ENCODE measurements around the gene TBX19.

TBX19 gene

GRCh38 chr1:168330285-168330684, 49.6 kb downstream of the TBX19 start:
- CTCF ChIA-PET, result interaction anchor here (0.8 to 4.2 kb wide), 3 partner anchors 12 to 95 kb away, joined by 3 to 24 read pairs (median 4); no protein-coding TSS in a partner anchor
- no peak for TF ChIP-seq ZNF426 (tag by site-specific recombination; IDR thresholded peaks at IDR 0.05)
- no peak for TF ChIP-seq SETDB1 (IDR thresholded peaks at IDR 0.05; ENCODE audit: insufficient read length, low read length)
- no peak for TF ChIP-seq ZNF112 (tag by site-specific recombination; IDR thresholded peaks at IDR 0.05)
- no peak for TF ChIP-seq EGR2 (tag by site-specific recombination; IDR thresholded peaks at IDR 0.05; ENCODE audit: low read depth)
- no peak for TF ChIP-seq ZNF341 (tag by site-specific recombination; IDR thresholded peaks at IDR 0.05; ENCODE audit: low read depth)
- TF ChIP-seq ZNF660 (tag by site-specific recombination; IDR thresholded peaks at IDR 0.05), result no peak
- no peak for TF ChIP-seq ZNF488 (tag by site-specific recombination; IDR thresholded peaks at IDR 0.05)
- no peak for TF ChIP-seq ZNF155 (tag by site-specific recombination; IDR thresholded peaks at IDR 0.05)
- TF ChIP-seq ZNF416 (tag by site-specific recombination; IDR thresholded peaks at IDR 0.05), result no peak
- no peak for TF ChIP-seq ZSCAN16 (tag by site-specific recombination; IDR thresholded peaks at IDR 0.05)
- no peak for TF ChIP-seq TRIM28 (IDR thresholded peaks at IDR 0.05; ENCODE audit: borderline replicate concordance, low read length)
- no peak for TF ChIP-seq KLF9 (tag by site-specific recombination; IDR thresholded peaks at IDR 0.05; ENCODE audit: low read depth)
- no peak for TF ChIP-seq BCL6B (tag by site-specific recombination; IDR thresholded peaks at IDR 0.05)
- no peak for TF ChIP-seq ZNF37A (tag by site-specific recombination; IDR thresholded peaks at IDR 0.05)
- no peak for TF ChIP-seq ELK4 (IDR thresholded peaks at IDR 0.05; ENCODE audit: borderline replicate concordance, low read depth, low read length)
- TF ChIP-seq ZFP41 (tag by site-specific recombination; IDR thresholded peaks at IDR 0.05; ENCODE audit: borderline replicate concordance), result no peak
- TF ChIP-seq ZFP69B (tag by site-specific recombination; IDR thresholded peaks at IDR 0.05), result no peak
- no peak for TF ChIP-seq ZNF211 (tag by site-specific recombination; IDR thresholded peaks at IDR 0.05; ENCODE audit: low read depth)
- POLR2A ChIA-PET, result no interaction called here
- H3K27ac ChIP-seq (ENCODE audit: extremely low read depth, low read depth, low read length), result no peak overlapping the region
- no peaks in the 10 kb centered on the region for H3K36me3 ChIP-seq (ENCODE audit: control insufficient read depth in 2 of 2, insufficient read depth in 1 of 2, low read length in 2 of 2)
- no peaks in the 10 kb centered on the region for H3K4me1 ChIP-seq (ENCODE audit: control insufficient read depth, insufficient read depth, low read length)
- no peak overlapping the region for H3K4me3 ChIP-seq (ENCODE audit: low read depth, low read length)
- H3K9me3 ChIP-seq (ENCODE audit: control insufficient read depth, insufficient read depth, low read depth, low read length), result no peaks in the 10 kb centered on the region

- CTCF ChIA-PET, result interaction anchor here (0.6 to 4.2 kb wide), 5 partner anchors 10 to 1199 kb away, joined by 3 to 24 read pairs (median 3); no protein-coding TSS in a partner anchor
- Histone ChIP-seq H3K9me3 (ENCODE audit: control insufficient read depth, insufficient read depth, low read depth, low read length) (no peaks in the 10 kb centered on the region), H3K27ac (ENCODE audit: extremely low read depth, low read depth, low read length) (no peak overlapping the region), H3K36me3 (ENCODE audit: control insufficient read depth in 2 of 2, insufficient read depth in 1 of 2, low read length in 2 of 2) (no peaks in the 10 kb centered on the region), H3K4me1 (ENCODE audit: control insufficient read depth, insufficient read depth, low read length) (no peaks in the 10 kb centered on the region), H3K4me3 (ENCODE audit: low read depth, low read length) (no peak overlapping the region)
- POLR2A ChIA-PET, result no interaction called here
- no peak for TF ChIP-seq ZNF10 (tag by site-specific recombination; IDR thresholded peaks at IDR 0.05)
- TF ChIP-seq GLIS2 (tag by site-specific recombination; IDR thresholded peaks at IDR 0.05), result no peak
- no peak for TF ChIP-seq BCL6B (tag by site-specific recombination; IDR thresholded peaks at IDR 0.05)
- TF ChIP-seq SP7 (tag by site-specific recombination; IDR thresholded peaks at IDR 0.05), result no peak
- TF ChIP-seq ZNF398 (tag by site-specific recombination; IDR thresholded peaks at IDR 0.05), result no peak
- no peak for TF ChIP-seq ZNF596 (tag by site-specific recombination; IDR thresholded peaks at IDR 0.05)
- TF ChIP-seq ZNF423 (tag by site-specific recombination; IDR thresholded peaks at IDR 0.05), result no peak
- no peak for TF ChIP-seq ZFHX2 (tag by site-specific recombination; conservative IDR thresholded peaks at IDR 0.05)
- TF ChIP-seq ZNF549 (tag by site-specific recombination; IDR thresholded peaks at IDR 0.05), result no peak
- TF ChIP-seq ZNF280C (tag by site-specific recombination; IDR thresholded peaks at IDR 0.05), result no peak
Measured at GRCh38 chr1:168331569-168331968, 50.9 kb downstream of the TBX19 start.
